Liver (tissue), 9 donors: ENCODE results near the gene ZGPAT. TPM values are rescaled to one million over a fixed set of nuclear protein-coding genes. Genes with fewer than 3 reads are reported as not detected.

ENCODE experiments used
- DNase-seq: peaks from one replicate; pipeline ENCODE4 v3.0.0-alpha.2; 2017; ENCODE audit warnings: low spot score
- H3K27ac ChIP-seq, 2 donors: one replicate each; pipeline ENCODE4 v1.7.0; 2013; ENCODE audit warnings: inconsistent platforms in 2 of 2, low read length in 2 of 2, control low read depth in 1 of 2, low read depth in 1 of 2, mild to moderate bottlenecking in 1 of 2
- H3K27me3 ChIP-seq, 4 donors: one replicate each; pipeline versions ENCODE4 v1.6.1 to v1.7.0; 2013; ENCODE audit warnings: low read length in 3 of 4, inconsistent platforms in 1 of 4, mild to moderate bottlenecking in 1 of 4, moderate library complexity in 1 of 4; ENCODE audit not compliant: control insufficient read depth in 4 of 4, insufficient read depth in 4 of 4
- H3K36me3 ChIP-seq, 4 donors: one replicate each; pipeline versions ENCODE4 v1.6.1 to v1.7.0; 2013; ENCODE audit warnings: low read length in 3 of 4, mild to moderate bottlenecking in 3 of 4, low read depth in 1 of 4, moderate library complexity in 1 of 4; ENCODE audit not compliant: control insufficient read depth in 4 of 4, insufficient read depth in 3 of 4
- H3K4me1 ChIP-seq, 4 donors: one replicate each; pipeline versions ENCODE4 v1.6.1 to v1.7.0; 2013; ENCODE audit warnings: low read length in 3 of 4, mild to moderate bottlenecking in 3 of 4, moderate library complexity in 1 of 4; ENCODE audit not compliant: control insufficient read depth in 4 of 4, insufficient read depth in 4 of 4
- H3K4me3 ChIP-seq, 3 donors: one replicate each; pipeline versions ENCODE4 v1.6.1 to v1.7.0; 2013; ENCODE audit warnings: low read length in 3 of 3, control low read depth in 1 of 3, low read depth in 1 of 3, mild to moderate bottlenecking in 1 of 3
- H3K9ac ChIP-seq, 2 donors: one replicate each; pipeline ENCODE4 v1.7.0; 2013; ENCODE audit warnings: low read length in 2 of 2, mild to moderate bottlenecking in 2 of 2, moderate library complexity in 2 of 2, control low read depth in 1 of 2, low read depth in 1 of 2
- H3K9me3 ChIP-seq, 4 donors: one replicate each; pipeline versions ENCODE4 v1.6.1 to v1.7.0; 2013; ENCODE audit warnings: low read length in 3 of 4; ENCODE audit not compliant: control insufficient read depth in 4 of 4
- FOXA1 ChIP-seq: IDR thresholded peaks from 2 replicates; pipeline ENCODE4 v1.6.1; 2016; ENCODE audit warnings: antibody characterized with exemption
- FOXA2 ChIP-seq: IDR thresholded peaks from 2 replicates; pipeline ENCODE4 v1.6.1; 2016; ENCODE audit warnings: antibody characterized with exemption
- GABPA ChIP-seq, 2 donors: IDR thresholded peaks in 1 of 2; conservative IDR thresholded peaks in 1 of 2; 2 replicates each; pipeline ENCODE4 v1.6.1; 2016; ENCODE audit warnings: antibody characterized with exemption in 2 of 2, mild to moderate bottlenecking in 1 of 2, moderate library complexity in 1 of 2
- HNF4A ChIP-seq, 2 donors: conservative IDR thresholded peaks; 2 replicates each; pipeline ENCODE4 v1.6.1; 2016; ENCODE audit warnings: antibody characterized with exemption in 2 of 2, mild to moderate bottlenecking in 2 of 2
- NR2F2 ChIP-seq: IDR thresholded peaks from 2 replicates; pipeline ENCODE4 v1.6.1; 2016; ENCODE audit warnings: antibody characterized with exemption
- RAD21 ChIP-seq, 2 donors: IDR thresholded peaks; 2 replicates each; pipeline ENCODE4 v1.6.1; 2016; ENCODE audit warnings: antibody characterized with exemption in 2 of 2, mild to moderate bottlenecking in 2 of 2
- SP1 ChIP-seq: IDR thresholded peaks from 2 replicates; pipeline ENCODE4 v1.6.1; 2018; ENCODE audit warnings: antibody characterized with exemption, mild to moderate bottlenecking
- TAF1 ChIP-seq: conservative IDR thresholded peaks from 2 replicates; pipeline ENCODE4 v1.6.1; 2016; ENCODE audit warnings: antibody characterized with exemption, mild to moderate bottlenecking
- YY1 ChIP-seq: IDR thresholded peaks from 2 replicates; pipeline ENCODE4 v1.6.1; 2016; ENCODE audit warnings: antibody characterized with exemption, mild to moderate bottlenecking
- WGBS: extraction: QIAGEN DNeasy Blood & Tissue Kit; methylation state at CpG from one replicate; pipeline ENCODE4 v1.1.7; 2013; 5-methylcytosine and 5-hydroxymethylcytosine counted together
- polyA plus RNA-seq, 2 donors: library from polyadenylated mRNA; stranded (reverse) in 1 of 2; unstranded in 1 of 2; fragments of 200-250 nt in 1 of 2; fragments of >200 nt in 1 of 2; fragmentation: Nextera tagmentation in 1 of 2; extraction: Ambion mirVana in 1 of 2; gene quantifications; one replicate each; pipeline versions ENCODE4 v1.2.1 to v1.2.3, GENCODE V29; 2013 to 2015
- total RNA-seq, 2 donors: library from RNA; depleted of rRNA; stranded (reverse); fragments of >200 nt; gene quantifications; one replicate each; pipeline ENCODE4 v1.2.3, GENCODE V29; 2014
- TF ChIP-seq, protein P1 (sequence below): IDR thresholded peaks from 2 replicates; pipeline ENCODE4 v1.6.1; 2016; ENCODE audit warnings: antibody characterized with exemption
- TF ChIP-seq, protein P2 (sequence below): fragments of 150-350 bp; IDR thresholded peaks from 2 replicates; pipeline ENCODE4 v1.5.1; 2017; ENCODE audit warnings: improper control_type of control experiment, low read depth, low read length; ENCODE audit not compliant: missing input control
- TF ChIP-seq, protein P3 (sequence below): IDR thresholded peaks from 2 replicates; pipeline ENCODE4 v1.6.1; 2016; ENCODE audit warnings: antibody characterized with exemption, mild to moderate bottlenecking
- TF ChIP-seq, protein P4 (sequence below): IDR thresholded peaks from 2 replicates; pipeline ENCODE4 v1.6.1; 2016; ENCODE audit warnings: antibody characterized with exemption
- donor health status: healthy.
- donor health status: healthy.
- donor health status: healthy.
- donor health status: healthy.
- donor health status: healthy.

The ZGPAT gene
- total and polyA plus RNA-seq, 4 donors = 10.3 to 90.5 (median 20.5) TPM

DNA sequence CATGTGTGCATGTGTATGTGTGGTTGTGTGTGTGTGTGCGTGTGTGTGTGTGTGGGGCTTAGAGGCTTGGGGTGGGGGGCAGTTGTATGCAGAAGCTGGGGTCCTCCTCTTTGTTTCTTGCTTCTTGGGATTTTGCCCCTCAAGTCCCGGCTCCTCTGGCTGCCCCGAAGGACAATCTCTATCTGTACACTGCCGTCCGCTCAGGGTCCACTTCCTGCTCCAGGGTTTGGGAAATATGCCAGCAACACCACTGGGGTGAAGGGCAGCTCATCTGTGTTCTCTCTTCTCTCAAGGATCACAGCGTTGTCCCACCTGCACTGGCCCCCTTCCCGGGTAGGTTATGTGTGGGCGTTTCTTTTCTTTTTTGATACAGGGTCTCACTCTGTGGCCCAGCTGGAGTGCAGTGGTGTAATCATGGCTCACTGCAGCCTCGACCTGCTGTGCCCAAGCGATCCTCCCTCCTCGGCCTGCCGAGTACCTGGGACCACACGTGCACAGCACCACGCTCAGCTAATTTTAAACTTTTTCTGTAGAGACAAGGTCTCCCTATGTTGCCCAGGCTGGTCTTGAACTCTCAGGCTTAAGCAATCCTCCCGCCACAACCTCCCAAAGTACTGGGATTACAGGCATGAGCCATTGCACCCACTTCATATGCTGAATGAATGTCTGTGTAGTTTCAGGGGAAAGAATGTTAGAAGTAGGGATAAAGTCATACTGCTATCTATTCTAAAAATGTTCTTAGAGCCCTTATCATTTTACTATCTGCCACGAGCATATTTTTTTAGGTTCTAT lies 57.4 kb downstream of the ZGPAT start (continued):
- TF ChIP-seq, protein P1, sequence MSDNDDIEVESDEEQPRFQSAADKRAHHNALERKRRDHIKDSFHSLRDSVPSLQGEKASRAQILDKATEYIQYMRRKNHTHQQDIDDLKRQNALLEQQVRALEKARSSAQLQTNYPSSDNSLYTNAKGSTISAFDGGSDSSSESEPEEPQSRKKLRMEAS = no peak
- TF ChIP-seq RAD21 (IDR thresholded peaks at IDR 0.05) (no peak), FOXA1 (no peak)

DNA sequence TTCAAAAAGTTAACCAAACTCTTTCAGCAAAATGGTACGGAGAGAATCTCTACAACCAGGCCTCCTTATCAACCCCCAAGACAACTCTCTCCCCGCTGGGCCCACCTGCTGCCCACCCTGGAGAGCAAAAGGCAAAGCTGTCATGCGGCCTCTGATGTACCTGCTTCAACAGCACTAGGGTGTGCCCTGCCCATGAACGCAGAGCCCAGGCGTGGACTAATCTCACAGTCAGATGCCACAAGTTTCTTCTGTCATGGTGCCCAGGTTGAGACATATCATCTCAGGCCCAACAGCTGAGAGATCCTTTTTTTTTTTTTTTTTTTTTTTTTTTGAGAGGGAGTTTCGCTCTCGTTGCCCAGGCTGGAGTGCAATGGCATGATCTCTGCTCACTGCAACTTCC lies 58.1 kb downstream of the ZGPAT start:
- DNase-seq = no peak
- no peak overlapping the region for H3K27ac ChIP-seq
- no peak overlapping the region for H3K9ac ChIP-seq
- H3K36me3 ChIP-seq = no peaks in the 10 kb centered on the region
- no peaks in the 10 kb centered on the region for H3K27me3 ChIP-seq
- no peaks in the 10 kb centered on the region for H3K9me3 ChIP-seq
- no peak overlapping the region for H3K4me3 ChIP-seq
- TF ChIP-seq, protein P2, sequence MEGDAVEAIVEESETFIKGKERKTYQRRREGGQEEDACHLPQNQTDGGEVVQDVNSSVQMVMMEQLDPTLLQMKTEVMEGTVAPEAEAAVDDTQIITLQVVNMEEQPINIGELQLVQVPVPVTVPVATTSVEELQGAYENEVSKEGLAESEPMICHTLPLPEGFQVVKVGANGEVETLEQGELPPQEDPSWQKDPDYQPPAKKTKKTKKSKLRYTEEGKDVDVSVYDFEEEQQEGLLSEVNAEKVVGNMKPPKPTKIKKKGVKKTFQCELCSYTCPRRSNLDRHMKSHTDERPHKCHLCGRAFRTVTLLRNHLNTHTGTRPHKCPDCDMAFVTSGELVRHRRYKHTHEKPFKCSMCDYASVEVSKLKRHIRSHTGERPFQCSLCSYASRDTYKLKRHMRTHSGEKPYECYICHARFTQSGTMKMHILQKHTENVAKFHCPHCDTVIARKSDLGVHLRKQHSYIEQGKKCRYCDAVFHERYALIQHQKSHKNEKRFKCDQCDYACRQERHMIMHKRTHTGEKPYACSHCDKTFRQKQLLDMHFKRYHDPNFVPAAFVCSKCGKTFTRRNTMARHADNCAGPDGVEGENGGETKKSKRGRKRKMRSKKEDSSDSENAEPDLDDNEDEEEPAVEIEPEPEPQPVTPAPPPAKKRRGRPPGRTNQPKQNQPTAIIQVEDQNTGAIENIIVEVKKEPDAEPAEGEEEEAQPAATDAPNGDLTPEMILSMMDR = no peak
- TF ChIP-seq SP1 (no peak), FOXA1 (no peak), GABPA (IDR thresholded peaks at IDR 0.05 in 1 of 2, conservative IDR thresholded peaks at IDR 0.05 in 1 of 2) (no peak), YY1 (no peak), NR2F2 (no peak), TAF1 (no peak), HNF4A (conservative IDR thresholded peaks at IDR 0.05) (no peak), FOXA2 (no peak)
- TF ChIP-seq, protein P3, sequence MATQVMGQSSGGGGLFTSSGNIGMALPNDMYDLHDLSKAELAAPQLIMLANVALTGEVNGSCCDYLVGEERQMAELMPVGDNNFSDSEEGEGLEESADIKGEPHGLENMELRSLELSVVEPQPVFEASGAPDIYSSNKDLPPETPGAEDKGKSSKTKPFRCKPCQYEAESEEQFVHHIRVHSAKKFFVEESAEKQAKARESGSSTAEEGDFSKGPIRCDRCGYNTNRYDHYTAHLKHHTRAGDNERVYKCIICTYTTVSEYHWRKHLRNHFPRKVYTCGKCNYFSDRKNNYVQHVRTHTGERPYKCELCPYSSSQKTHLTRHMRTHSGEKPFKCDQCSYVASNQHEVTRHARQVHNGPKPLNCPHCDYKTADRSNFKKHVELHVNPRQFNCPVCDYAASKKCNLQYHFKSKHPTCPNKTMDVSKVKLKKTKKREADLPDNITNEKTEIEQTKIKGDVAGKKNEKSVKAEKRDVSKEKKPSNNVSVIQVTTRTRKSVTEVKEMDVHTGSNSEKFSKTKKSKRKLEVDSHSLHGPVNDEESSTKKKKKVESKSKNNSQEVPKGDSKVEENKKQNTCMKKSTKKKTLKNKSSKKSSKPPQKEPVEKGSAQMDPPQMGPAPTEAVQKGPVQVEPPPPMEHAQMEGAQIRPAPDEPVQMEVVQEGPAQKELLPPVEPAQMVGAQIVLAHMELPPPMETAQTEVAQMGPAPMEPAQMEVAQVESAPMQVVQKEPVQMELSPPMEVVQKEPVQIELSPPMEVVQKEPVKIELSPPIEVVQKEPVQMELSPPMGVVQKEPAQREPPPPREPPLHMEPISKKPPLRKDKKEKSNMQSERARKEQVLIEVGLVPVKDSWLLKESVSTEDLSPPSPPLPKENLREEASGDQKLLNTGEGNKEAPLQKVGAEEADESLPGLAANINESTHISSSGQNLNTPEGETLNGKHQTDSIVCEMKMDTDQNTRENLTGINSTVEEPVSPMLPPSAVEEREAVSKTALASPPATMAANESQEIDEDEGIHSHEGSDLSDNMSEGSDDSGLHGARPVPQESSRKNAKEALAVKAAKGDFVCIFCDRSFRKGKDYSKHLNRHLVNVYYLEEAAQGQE = no peak
- TF ChIP-seq, protein P4, sequence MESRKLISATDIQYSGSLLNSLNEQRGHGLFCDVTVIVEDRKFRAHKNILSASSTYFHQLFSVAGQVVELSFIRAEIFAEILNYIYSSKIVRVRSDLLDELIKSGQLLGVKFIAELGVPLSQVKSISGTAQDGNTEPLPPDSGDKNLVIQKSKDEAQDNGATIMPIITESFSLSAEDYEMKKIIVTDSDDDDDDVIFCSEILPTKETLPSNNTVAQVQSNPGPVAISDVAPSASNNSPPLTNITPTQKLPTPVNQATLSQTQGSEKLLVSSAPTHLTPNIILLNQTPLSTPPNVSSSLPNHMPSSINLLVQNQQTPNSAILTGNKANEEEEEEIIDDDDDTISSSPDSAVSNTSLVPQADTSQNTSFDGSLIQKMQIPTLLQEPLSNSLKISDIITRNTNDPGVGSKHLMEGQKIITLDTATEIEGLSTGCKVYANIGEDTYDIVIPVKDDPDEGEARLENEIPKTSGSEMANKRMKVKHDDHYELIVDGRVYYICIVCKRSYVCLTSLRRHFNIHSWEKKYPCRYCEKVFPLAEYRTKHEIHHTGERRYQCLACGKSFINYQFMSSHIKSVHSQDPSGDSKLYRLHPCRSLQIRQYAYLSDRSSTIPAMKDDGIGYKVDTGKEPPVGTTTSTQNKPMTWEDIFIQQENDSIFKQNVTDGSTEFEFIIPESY = no peak
- TF ChIP-seq, protein P1 = no peak
- 94% methylated on average over 7 of the region's 7 CpGs for WGBS
- no peaks in the 10 kb centered on the region for H3K4me1 ChIP-seq
